ENCODE measurements around the gene OR6J1.
"Not testable (repeated sequence)": the region's sequence is repeated elsewhere in the genome, so short reads cannot be mapped to it uniquely, and the experiment has no call there.

Gene OR6J1

DNA sequence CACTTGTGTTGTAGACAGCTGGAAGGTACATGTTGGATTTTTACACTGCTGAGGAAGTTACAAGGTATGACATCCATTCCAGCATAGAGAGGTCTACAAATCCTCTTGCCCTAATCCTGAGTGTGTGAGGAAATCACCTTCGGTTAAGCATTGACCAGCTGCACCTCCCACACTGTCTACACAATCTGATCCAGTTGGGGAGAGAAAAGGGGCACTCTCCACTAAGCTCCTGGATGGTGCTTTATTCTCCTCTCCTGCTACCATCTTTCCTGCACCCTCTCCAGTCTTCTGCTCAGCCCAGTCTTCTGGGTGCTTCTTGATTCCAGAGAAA lies at the start of gene OR6J1:
OR6J1 (minus strand) TSS at position 48 of the 331 bp plus-strand sequence. CDS start 9,541 bp downstream, outside the sequence.
- DNase-seq: no peak

- DNase-seq: no peak
Measured at GRCh38 chr14:22692194-22692593, 48.0 kb upstream of the OR6J1 start.

DNA sequence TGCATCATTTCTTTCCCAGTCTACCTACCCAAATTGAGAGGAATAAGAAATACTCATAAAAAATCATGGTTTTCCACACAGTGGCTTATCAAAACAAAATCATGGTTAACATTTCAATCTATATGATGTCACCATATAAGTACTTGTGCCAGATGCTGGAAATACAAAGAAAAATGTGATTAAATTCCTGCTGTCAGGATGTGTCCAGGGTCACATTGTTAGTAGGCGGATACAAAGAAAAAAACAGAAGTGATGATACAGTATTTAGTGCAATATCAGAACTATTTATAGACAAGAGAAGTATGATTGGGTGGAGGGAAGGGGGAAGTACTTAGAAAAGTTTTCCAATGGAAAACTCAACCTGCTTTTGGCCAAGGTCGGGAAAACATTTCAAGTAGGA lies 47.0 kb upstream of the OR6J1 start:
- DNase-seq: peak; percentile 38 to 73 (median 64)

- peak; percentile 64 to 85 (median 75) for DNase-seq
Measured at GRCh38 chr14:22689199-22689598, 45.0 kb upstream of the OR6J1 start.

GRCh38 chr14:22687969-22688368 lies 43.8 kb upstream of the OR6J1 start:
- not testable (repeated sequence) for DNase-seq

DNA sequence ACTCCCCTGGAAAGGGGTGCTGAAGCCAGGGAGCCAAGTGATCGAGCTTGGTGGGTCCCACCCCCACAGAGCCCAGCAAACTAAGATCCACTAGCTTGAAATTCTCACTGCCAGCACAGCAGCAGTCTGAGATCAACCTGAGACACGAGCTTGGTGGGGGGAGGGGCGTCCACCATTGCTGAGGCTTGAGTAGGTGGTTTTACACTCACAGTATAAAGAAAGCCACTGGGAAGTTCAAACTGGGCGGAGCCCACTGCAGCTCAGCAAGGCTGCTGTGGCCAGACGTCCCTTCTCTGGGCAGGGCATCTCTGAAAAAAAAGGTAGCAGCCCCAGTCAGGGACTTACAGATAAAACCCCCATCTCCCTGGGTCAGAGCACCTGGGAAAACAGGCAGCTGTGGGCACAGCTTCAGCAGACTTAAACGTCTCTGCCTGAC lies 42.0 kb upstream of the OR6J1 start:
- peak; percentile 31 to 46 (median 37) for DNase-seq

DNA sequence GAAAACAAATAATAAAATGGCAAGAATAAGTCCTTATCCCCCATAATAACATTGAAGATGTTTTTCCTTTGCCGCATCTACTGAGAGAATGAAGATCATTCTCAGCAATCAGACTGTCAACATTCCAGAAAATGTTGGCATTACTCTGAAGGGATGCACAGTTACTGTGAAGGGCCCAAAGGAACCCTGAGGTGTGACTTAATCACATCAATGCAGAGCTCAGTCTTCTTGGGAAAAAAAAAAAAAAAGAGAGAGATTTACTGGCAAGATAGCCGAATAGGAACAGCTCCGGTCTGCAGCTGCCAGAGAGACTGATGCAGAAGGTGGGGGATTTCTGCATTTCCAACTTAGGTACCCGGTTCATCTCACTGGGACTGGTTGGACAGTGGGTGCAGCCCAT lies 41.3 kb upstream of the OR6J1 start:
- DNase-seq: peak in 1 of 3 donors; percentile 22

DNA sequence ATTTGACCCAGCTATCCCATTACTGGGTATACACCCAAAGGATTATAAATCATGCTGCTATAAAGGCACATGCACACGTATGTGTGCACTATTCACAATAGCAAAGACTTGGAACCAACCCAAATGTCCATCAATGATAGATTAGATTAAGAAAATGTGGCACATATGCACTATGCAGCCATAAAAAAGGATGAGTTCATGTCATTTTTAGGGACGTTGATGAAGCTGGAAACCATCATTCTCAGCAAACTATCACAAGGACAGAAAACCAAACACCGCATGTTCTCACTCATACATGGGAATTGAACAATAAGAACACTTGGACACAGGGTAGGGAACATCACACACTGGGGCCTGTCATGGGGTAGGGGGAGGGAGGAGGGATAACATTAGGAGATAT lies 39.3 kb upstream of the OR6J1 start:
- DNase-seq: not testable (repeated sequence)

- DNase-seq: no peak
Measured at GRCh38 chr14:22678221-22678620, 34.1 kb upstream of the OR6J1 start.

GRCh38 chr14:22677551-22677950 lies 33.4 kb upstream of the OR6J1 start:
- DNase-seq: not testable (repeated sequence)

- DNase-seq: peak; percentile 38 to 54 (median 50)
Measured at GRCh38 chr14:22671622-22672021, 27.5 kb upstream of the OR6J1 start.

- DNase-seq: no peak
Measured at GRCh38 chr14:22668863-22669262, 24.7 kb upstream of the OR6J1 start.

DNA sequence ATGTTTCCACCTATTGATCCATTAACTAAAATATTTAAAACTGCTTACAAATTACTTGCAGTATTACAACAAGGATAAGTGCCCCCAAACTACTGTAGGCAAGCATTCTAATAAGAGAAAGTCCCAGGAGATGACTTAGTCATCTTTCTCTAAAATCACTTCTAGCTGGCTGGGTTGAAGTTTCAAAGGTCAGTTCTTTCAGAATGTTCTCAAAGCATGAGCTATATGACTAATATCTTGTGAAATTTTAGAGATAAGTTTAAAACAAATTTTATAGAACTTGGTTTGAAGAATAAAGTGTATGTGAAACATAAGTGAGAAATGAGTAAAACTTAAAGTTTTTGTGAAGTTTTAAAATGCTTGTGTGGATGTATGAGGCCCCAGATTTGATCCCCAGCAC lies 24.3 kb upstream of the OR6J1 start:
- DNase-seq: peak; percentile 46 to 78 (median 75)

GRCh38 chr14:22667881-22668280 lies 23.7 kb upstream of the OR6J1 start:
- DNase-seq: no peak

DNA sequence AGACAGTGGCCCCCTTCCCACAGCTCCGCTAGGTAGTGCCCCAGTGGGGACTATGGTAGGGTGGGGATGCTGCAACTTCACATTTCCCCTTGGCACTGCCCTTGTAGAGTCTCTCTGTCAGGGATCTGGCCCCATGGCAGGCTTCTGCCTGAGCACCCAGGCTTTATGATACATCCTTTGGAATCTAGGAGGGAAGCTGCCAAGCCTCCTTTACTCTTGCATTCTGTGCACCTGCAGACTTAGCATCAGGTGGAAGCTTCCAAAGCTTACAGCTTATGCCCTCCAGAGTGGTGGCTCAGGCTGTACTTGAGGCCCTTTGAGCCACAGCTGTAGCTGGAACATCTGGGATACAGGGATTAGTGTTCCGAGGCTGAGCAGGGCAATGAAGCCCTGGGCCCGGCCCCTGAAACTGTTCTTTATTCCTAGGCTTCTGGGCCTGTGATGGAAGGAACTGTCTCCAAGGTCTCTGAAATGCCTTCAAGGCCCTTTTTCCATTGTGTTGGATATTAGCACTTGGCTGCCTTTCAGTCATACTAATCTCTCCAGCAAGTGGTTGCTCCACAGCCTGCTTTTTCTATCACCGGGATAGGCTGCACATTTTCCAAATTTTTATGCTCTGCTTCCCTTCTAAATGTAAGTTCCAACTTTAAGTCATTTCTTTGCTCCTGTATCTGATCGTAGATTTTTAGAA lies 22.2 kb upstream of the OR6J1 start:
- peak in 1 of 3 donors; percentile 8 for DNase-seq

DNA sequence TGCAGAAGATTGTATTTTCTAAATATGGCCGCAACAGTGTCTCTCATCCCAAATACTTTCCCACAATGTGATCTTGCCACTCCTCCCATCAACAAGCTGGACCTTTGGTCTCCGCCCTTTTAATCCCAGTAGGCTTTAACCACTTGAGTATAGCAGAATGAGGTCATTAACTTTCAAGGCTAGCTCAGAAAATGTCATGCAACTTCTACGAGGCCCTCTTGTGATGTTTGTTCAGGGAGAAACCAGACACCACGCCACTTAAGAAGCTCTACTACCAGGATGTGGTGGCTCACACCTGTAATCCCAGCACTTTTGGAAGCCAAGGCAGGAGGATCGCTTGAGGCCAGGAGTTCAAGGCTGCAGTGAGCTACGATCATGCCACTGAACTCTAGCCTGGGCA lies 20.1 kb upstream of the OR6J1 start:
- DNase-seq: no peak

- no peak for DNase-seq
Measured at GRCh38 chr14:22660654-22661053, 16.5 kb upstream of the OR6J1 start.

DNA sequence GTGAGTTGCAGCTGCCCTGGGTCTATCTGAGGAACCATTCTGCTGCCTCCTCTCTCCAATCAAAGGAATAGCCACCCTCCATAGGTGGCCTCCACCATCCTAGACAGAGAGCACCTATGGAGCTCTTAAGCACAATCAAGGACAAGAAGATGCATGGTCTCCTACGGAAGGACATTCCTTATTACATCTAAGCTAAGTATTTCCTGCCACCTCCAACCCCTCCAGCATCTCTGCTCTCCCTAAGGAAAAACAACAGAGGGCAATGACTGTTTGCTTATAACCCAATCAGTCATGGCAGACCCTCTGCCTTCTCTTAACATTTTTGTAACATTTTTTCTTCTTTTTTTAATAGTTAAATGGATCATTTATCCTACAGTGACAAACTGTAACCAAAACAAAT lies 14.8 kb upstream of the OR6J1 start:
- DNase-seq: peak in 1 of 3 donors; percentile 16

DNA sequence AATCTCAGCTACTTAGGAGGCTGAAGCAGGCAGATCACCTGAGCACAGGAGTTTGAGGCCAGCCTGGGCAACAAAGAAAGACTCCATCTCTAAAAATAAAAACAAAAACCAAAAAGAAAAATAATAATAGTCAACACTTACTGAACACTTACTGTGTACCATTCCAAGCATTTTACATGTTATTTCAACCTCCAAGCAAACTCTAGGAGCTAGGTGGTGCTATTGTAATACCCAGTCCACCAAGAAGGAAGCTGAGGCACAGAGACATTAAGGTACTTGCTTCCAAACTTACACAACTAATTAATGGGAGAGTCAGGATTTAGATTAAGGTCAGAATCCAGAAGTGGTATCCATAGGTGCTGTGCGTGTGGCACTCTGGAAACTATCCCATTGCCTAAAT lies 13.7 kb upstream of the OR6J1 start:
- peak; percentile 47 to 67 (median 64) for DNase-seq

DNA sequence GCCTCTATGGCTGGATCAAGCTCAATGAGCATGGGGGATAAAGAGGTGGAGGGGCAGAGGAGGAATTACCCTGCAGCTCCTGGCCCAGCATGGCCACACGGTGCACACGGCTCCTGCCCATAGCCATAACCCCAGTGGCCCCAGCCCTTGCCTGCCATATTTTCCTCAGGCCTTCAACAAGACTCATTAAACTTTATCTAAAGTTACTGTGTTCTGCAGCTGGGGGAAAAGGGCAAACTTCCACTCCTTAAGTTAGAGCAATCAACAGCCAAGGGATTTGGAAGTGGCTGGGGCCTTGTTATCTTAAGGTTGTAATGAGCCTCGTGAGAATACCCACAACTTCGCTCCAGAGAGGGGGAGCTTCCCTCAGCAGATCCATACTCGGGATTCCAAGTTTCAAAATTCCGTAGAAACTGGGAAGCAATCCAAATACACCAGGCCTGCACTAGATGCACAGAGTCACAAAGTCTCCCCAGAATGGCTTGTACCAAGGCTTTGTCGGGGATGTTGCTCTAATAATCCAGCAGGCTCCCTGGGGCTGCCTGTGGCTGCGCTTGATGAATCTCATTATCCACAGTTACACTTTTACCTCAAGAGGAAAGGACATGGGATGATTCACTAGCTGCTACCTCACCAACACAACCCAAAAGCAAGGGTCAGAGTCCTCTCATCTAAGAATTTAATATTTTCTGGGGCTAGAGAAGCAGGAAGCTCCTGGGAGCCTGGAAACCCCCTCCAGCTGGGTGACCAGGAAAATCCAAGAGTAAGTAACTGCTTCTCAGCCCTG lies 13.0 kb upstream of the OR6J1 start:
- peak; percentile 47 to 68 (median 53) for DNase-seq

DNA sequence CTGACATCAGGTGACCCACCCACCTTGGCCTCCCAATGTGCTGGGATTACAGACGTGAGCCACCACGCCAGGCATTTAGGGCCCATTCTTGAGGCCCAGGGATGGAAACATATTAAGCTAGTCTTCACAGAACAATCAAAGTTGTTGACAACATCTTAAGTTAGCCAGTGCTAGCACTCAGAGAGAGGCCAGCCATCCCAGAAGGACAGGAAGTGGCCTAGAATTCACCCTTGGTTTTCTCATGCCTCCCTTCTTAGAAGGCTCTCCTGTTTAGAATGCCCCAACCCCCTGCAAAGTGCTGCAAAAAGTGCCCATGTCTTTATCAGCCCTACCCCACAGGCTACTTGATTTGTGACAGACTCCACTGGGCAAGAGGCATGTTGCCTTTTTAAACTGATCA lies 12.1 kb upstream of the OR6J1 start:
- no peak for DNase-seq

DNA sequence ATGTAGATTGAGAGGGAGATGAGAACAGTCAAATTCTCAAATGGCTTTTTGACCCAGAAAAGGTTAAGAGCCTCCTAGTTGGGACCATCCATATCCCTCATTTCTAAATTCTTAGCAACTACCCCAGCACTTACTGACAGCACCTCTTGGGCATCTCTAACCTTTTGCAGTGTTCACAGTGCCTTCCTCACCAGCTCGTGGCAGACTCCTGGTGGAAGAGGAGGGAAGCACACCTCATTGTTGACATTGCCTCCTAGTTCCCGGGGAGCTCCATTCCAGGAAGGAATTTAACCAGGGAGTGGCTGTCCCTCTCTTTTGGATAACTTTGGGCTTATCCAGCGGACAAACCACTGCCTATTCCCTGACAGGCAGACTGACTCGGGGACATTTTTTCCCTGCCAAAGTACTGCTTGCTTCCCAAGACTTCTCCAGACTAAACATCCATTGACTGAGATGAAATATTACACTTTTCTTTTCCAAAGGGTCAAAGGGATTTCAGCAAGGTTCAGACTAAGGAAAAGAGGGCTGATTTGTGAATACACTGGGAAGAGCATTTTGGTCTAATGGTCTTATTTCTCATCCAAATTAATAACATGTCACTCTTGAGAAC lies 9.0 kb upstream of the OR6J1 start:
- DNase-seq: peak; percentile 72 to 78 (median 76)

- DNase-seq: no peak
Measured at GRCh38 chr14:22651586-22651985, 7.4 kb upstream of the OR6J1 start.

Data from suppressor macrophage treated with lipopolysaccharide for 1 hour (primary cell).